ENCODE measurements around the gene RUNX2. TPM values are rescaled to one million over a fixed set of nuclear protein-coding genes. Genes with fewer than 3 reads are reported as not detected.
"Not testable (repeated sequence)": the region's sequence is repeated elsewhere in the genome, so short reads cannot be mapped to it uniquely, and the experiment has no call there.

Gene RUNX2
- total RNA-seq (2014; rRNA removed; shearing (Covaris generic)) = 0.44 TPM in 1 of 2 replicates, not detected in the other
- total RNA-seq (2022) = 0.13 and 0.27 TPM in 2 replicates
- percentile 16 among the genes with signal in this experiment for Bru-seq, nascent RNA
- percentile 10 among the genes with signal in this experiment for BruChase-seq, experiment 1, labeled RNA remaining after a 6-hour chase
- percentile 9 among the genes with signal in this experiment for BruChase-seq, experiment 2, labeled RNA remaining after a 2-hour chase
- long read RNA-seq = 0 reads

GRCh38 chr6:45327956-45328522, at the start of gene RUNX2:
Gene RUNX2 (plus strand): TSS chr6:45328330. CDS start chr6:45328727, 397 bp downstream.
- intact Hi-C loops (cut with micrococcal nuclease; ENCODE audit: unreplicated experiment) = no loop called here
- TF ChIP-seq CTCF (conservative IDR thresholded peaks at IDR 0.05; ENCODE audit: low read length) (no peak), EZH2phosphoT487 (IDR thresholded peaks at IDR 0.05; ENCODE audit: borderline replicate concordance, low read depth, low read length) (no peak)
- Histone ChIP-seq H3K27ac (ENCODE audit: low read depth, low read length, poor library complexity, severe bottlenecking) (no peak within 1 kb of the TSS), H2AFZ (ENCODE audit: low read length) (no peak within 1 kb of the TSS), H3K4me1 (ENCODE audit: insufficient read depth, low read length, poor library complexity, severe bottlenecking) (no peaks in the 10 kb centered on the region), H4K20me1 (ENCODE audit: insufficient read depth, low read length) (0 out of 2 replicates have a peak, but pooled peaks cover 3% of the 10 kb centered on the region), H3K9me2 (ENCODE audit: insufficient read depth, low read length) (no peaks in the 10 kb centered on the region), H3K79me2 (ENCODE audit: insufficient read depth, low read depth, low read length) (no peaks in the 10 kb centered on the region), H3K4me2 (ENCODE audit: low read length) (no peak within 1 kb of the TSS), H3K9me3 (ENCODE audit: low read length) (no peaks in the 10 kb centered on the region), H3K36me3 (ENCODE audit: insufficient read depth, low read length) (no peaks in the 10 kb centered on the region), H3K4me3 (ENCODE audit: low read depth, low read length, poor library complexity, severe bottlenecking) (no peak within 1 kb of the TSS)
- no peak for DNase-seq (ENCODE audit: low spot score)
- POLR2A ChIA-PET = interaction anchor here (1.0 kb wide), 1 partner anchor 11 kb away, joined by 4 read pairs; no protein-coding TSS in a partner anchor
- BruUV-seq (replicated peaks) = no TSS peak
- CTCF ChIA-PET (ENCODE audit: unreplicated experiment) = no interaction called here

- CTCF ChIA-PET (ENCODE audit: unreplicated experiment) = no interaction called here
- Histone ChIP-seq H3K79me2 (ENCODE audit: insufficient read depth, low read depth, low read length) (no peaks in the 10 kb centered on the region), H3K4me1 (ENCODE audit: insufficient read depth, low read length, poor library complexity, severe bottlenecking) (no peaks in the 10 kb centered on the region), H3K4me2 (ENCODE audit: low read length) (no peak overlapping the region), H2AFZ (ENCODE audit: low read length) (no peak overlapping the region), H3K4me3 (ENCODE audit: low read depth, low read length, poor library complexity, severe bottlenecking) (no peak overlapping the region), H3K9me3 (ENCODE audit: low read length) (no peaks in the 10 kb centered on the region), H3K36me3 (ENCODE audit: insufficient read depth, low read length) (no peaks in the 10 kb centered on the region), H3K9me2 (ENCODE audit: insufficient read depth, low read length) (no peaks in the 10 kb centered on the region), H4K20me1 (ENCODE audit: insufficient read depth, low read length) (no peaks in the 10 kb centered on the region), H3K27ac (ENCODE audit: low read depth, low read length, poor library complexity, severe bottlenecking) (no peak overlapping the region)
- intact Hi-C loops (cut with micrococcal nuclease; ENCODE audit: unreplicated experiment) = no loop called here
- no TSS peak for BruUV-seq (replicated peaks)
- POLR2A ChIA-PET = no interaction called here
- no peak for TF ChIP-seq CTCF (conservative IDR thresholded peaks at IDR 0.05; ENCODE audit: low read length)
- TF ChIP-seq EZH2phosphoT487 (IDR thresholded peaks at IDR 0.05; ENCODE audit: borderline replicate concordance, low read depth, low read length) = no peak
- DNase-seq (ENCODE audit: low spot score) = no peak
These were observed 49.8 kb upstream of the RUNX2 start for GRCh38 chr6:45278367-45278766.

GRCh38 chr6:45286707-45287106, 41.4 kb upstream of the RUNX2 start:
- POLR2A ChIA-PET; BruUV-seq (replicated peaks); DNase-seq (ENCODE audit: low spot score); H3K4me2 ChIP-seq (ENCODE audit: low read length); CTCF ChIA-PET (ENCODE audit: unreplicated experiment); H3K79me2 ChIP-seq (ENCODE audit: insufficient read depth, low read depth, low read length); intact Hi-C loops (cut with micrococcal nuclease; ENCODE audit: unreplicated experiment); H2AFZ ChIP-seq (ENCODE audit: low read length); H3K27ac ChIP-seq (ENCODE audit: low read depth, low read length, poor library complexity, severe bottlenecking); H3K4me3 ChIP-seq (ENCODE audit: low read depth, low read length, poor library complexity, severe bottlenecking); H3K9me2 ChIP-seq (ENCODE audit: insufficient read depth, low read length); H3K36me3 ChIP-seq (ENCODE audit: insufficient read depth, low read length); H3K4me1 ChIP-seq (ENCODE audit: insufficient read depth, low read length, poor library complexity, severe bottlenecking); H3K9me3 ChIP-seq (ENCODE audit: low read length); H4K20me1 ChIP-seq (ENCODE audit: insufficient read depth, low read length): not testable (repeated sequence)

All from OCI-LY7 (cell line).